GM12878 (cell line): ENCODE data around the gene CAPN10. TPM values are rescaled to one million over a fixed set of nuclear protein-coding genes. Genes with fewer than 3 reads are reported as not detected.

Experiments used
- ATAC-seq: fragments of 200-7000 bp; cut with Tn5 transposase; 3 replicates; pipeline ENCODE4 v1.9.1; 2020; ENCODE audit warnings: mild to moderate bottlenecking, moderate library complexity
- BruUV-seq: library from RNA; stranded (reverse); fragments of 400-500 nt; replicated peaks from 2 replicates; lab custom pipeline; 2021; lab: Mats Ljungman, UMichigan
- CTCF ChIA-PET: fragments of 300-600 bp; sonication (Branson Sonifier 250); formaldehyde crosslinking; extraction: SDS; loops from one replicate; lab custom pipeline; 2021; ENCODE audit warnings: inconsistent platforms; lab: Yijun Ruan, JAX
- POLR2A ChIA-PET: fragments of 350-600 bp; formaldehyde crosslinking; extraction: SDS; loops from one replicate; lab custom pipeline; 2021; ENCODE audit warnings: inconsistent platforms; lab: Charles Lee
- RAD21 ChIA-PET: fragments of 300-600 bp; sonication (Branson Sonifier 250); formaldehyde crosslinking; loops from one replicate; lab custom pipeline; 2023; ENCODE audit warnings: antibody characterized with exemption; ENCODE audit not compliant: unreplicated experiment; lab: Charles Lee
- SMC1A ChIA-PET: fragments of 300-600 bp; sonication (Branson Sonifier 250); formaldehyde crosslinking; loops from one replicate; lab custom pipeline; 2023; ENCODE audit not compliant: unreplicated experiment, uncharacterized antibody; lab: Charles Lee
- DNase-seq: peaks from one replicate; pipeline ENCODE4 v3.0.0-alpha.2; 2011; ENCODE audit warnings: low read depth, low spot score
- FAIRE-seq: peaks from 3 replicates; lab custom pipeline; 2011; peaks lifted over from hg19 to GRCh38; lab: Jason Lieb, UNC
- H2AFZ ChIP-seq: 2 replicates; pipeline ENCODE4 v1.6.0; 2011; ENCODE audit warnings: low read depth, low read length, control low read depth; ENCODE audit not compliant: control insufficient read depth
- H3K27ac ChIP-seq: 2 replicates; pipeline ENCODE4 v1.5.1; 2011; ENCODE audit warnings: control low read depth; ENCODE audit not compliant: control insufficient read depth, insufficient read depth
- H3K27me3 ChIP-seq, 2 experiments: replicated peaks in 1 of 2; 2 replicates each; pipeline versions ENCODE4 v1.6.0 to v1.6.1; 2011; ENCODE audit warnings: low read length in 1 of 2; ENCODE audit not compliant: control insufficient read depth in 2 of 2, insufficient read depth in 2 of 2
- H3K36me3 ChIP-seq, 2 experiments: 2 replicates each; pipeline ENCODE4 v1.5.1; 2011; ENCODE audit warnings: low read length in 1 of 2; ENCODE audit not compliant: control insufficient read depth in 2 of 2, insufficient read depth in 2 of 2
- H3K4me1 ChIP-seq: 2 replicates; pipeline ENCODE4 v1.6.1; 2011; ENCODE audit warnings: mild to moderate bottlenecking, low read length, moderate library complexity, mixed read lengths; ENCODE audit not compliant: control insufficient read depth, insufficient read depth
- H3K4me2 ChIP-seq: 2 replicates; pipeline ENCODE4 v1.6.0; 2011; ENCODE audit warnings: control low read depth; ENCODE audit not compliant: control insufficient read depth, insufficient read depth
- H3K4me3 ChIP-seq: fragments of 200-600 bp; sonication (generic); 2 replicates; pipeline ENCODE4 v1.5.1; 2016
- H3K79me2 ChIP-seq: 2 replicates; pipeline ENCODE4 v1.6.0; 2011; ENCODE audit warnings: low read length; ENCODE audit not compliant: control insufficient read depth, insufficient read depth
- H3K9ac ChIP-seq: 2 replicates; pipeline ENCODE4 v1.8.0; 2011; ENCODE audit warnings: low read length, control low read depth, mixed read lengths; ENCODE audit not compliant: control insufficient read depth, insufficient read depth
- H3K9me3 ChIP-seq: replicated peaks from 3 replicates; pipeline ENCODE4 v1.5.1; 2011; ENCODE audit warnings: mild to moderate bottlenecking, low read length; ENCODE audit not compliant: control insufficient read depth, insufficient read depth
- H4K20me1 ChIP-seq: 2 replicates; pipeline ENCODE4 v1.6.0; 2011; ENCODE audit not compliant: control insufficient read depth, insufficient read depth
- HCFC1 ChIP-seq: fragments of 150-350 bp; IDR thresholded peaks from 2 replicates; pipeline ENCODE4 v1.6.1; 2014; ENCODE audit warnings: low read length
- ZNF592 ChIP-seq: fragments of 450-650 bp; IDR thresholded peaks from 2 replicates; pipeline ENCODE4 v1.6.1; 2017; ENCODE audit warnings: mild to moderate bottlenecking, moderate library complexity
- WGBS: methylation state at CpG from one replicate; pipeline ENCODE4 v1.1.6; 2016; ENCODE audit warnings: low lambda C conversion rate; ENCODE audit not compliant: insufficient replicate concordance, insufficient coverage; ENCODE audit errors: missing lambda C conversion rate; 5-methylcytosine and 5-hydroxymethylcytosine counted together
- in situ Hi-C: fragments of 300-500 bp; cut with MboI; formaldehyde crosslinking; loops from 9 replicates; pipeline ENCODE4 v1.14.3; 2018; ENCODE audit warnings: mixed read lengths
- intact Hi-C: fragments of 100-400 bp; cut with micrococcal nuclease; formaldehyde crosslinking; loops from one replicate; pipeline ENCODE4 v1.14.2; 2022; ENCODE audit not compliant: unreplicated experiment
- polyA plus RNA-seq, 11 experiments: library from polyadenylated mRNA; depleted of rRNA in 4 of 11; unstranded in 6 of 11; stranded (reverse) in 5 of 11; fragments of >200 nt; fragmentation: Nextera tagmentation in 4 of 11; fragmentation: Illumina TruSeq in 1 of 11; extraction: Ambion mirVana in 4 of 11; extraction: Trizol in 1 of 11; gene quantifications; 1 replicate in 1 of 11; 2 replicates in 10 of 11; pipeline versions ENCODE4 v1.2.1 to v1.2.3, GENCODE V29; 2011 to 2016; ENCODE audit warnings: inconsistent platforms in 2 of 11, missing spikeins in 2 of 11, low read depth in 1 of 11
- total RNA-seq, 4 experiments: library from RNA; depleted of rRNA in 3 of 4; stranded (reverse); fragments of >200 nt in 3 of 4; fragmentation: Illumina TruSeq in 1 of 4; extraction: Trizol in 1 of 4; gene quantifications; 2 replicates each; pipeline versions ENCODE4 v1.2.1 to v1.2.3, GENCODE V29; 2013 to 2021

The CAPN10 gene
- total and polyA plus RNA-seq, 10 of the 15 experiments (the other 5 are each of a cell fraction or from before 2014, with no cell fraction given): 0.37 to 40.6 (median 17.5) TPM

- no peak for TF ChIP-seq HCFC1
- no peak for TF ChIP-seq ZNF592
- peaks cover 2% of the 10 kb centered on the region; the same call in 1 of the 3 replicates for H3K9me3 ChIP-seq
- POLR2A ChIA-PET: no interaction called here
- no peak overlapping the region for H2AFZ ChIP-seq
- in situ Hi-C loops (no loop called here), intact Hi-C loops (no loop called here)
- BruUV-seq: no TSS peak
- CTCF ChIA-PET: no interaction called here
- ATAC-seq (no peak), DNase-seq (no peak), FAIRE-seq (no peak)
- H3K79me2 ChIP-seq: no peaks in the 10 kb centered on the region
- SMC1A ChIA-PET: no interaction called here
- H3K9ac ChIP-seq: no peak overlapping the region
- no peak overlapping the region for H3K4me2 ChIP-seq
- H4K20me1 ChIP-seq: no peaks in the 10 kb centered on the region
- no peak overlapping the region for H3K4me3 ChIP-seq
- RAD21 ChIA-PET: no interaction called here
- no peaks in the 10 kb centered on the region for H3K36me3 ChIP-seq
- no peaks in the 10 kb centered on the region for H3K27me3 ChIP-seq
- no peak overlapping the region for H3K27ac ChIP-seq
- WGBS: 61% methylated on average over 21 of the region's 21 CpGs
- peaks cover 5% of the 10 kb centered on the region for H3K4me1 ChIP-seq
These were observed 44.4 kb downstream of the CAPN10 start for GRCh38 chr2:240630771-240631547.
